Osteocyte (in vitro differentiated cells): Measurements from ENCODE around the gene KRTAP3-1. TPM values are rescaled to one million over a fixed set of nuclear protein-coding genes. Genes with fewer than 3 reads are reported as not detected.

Source experiments
- DNase-seq: peaks from one replicate; pipeline ENCODE4 v3.0.0; 2021; ENCODE audit warnings: mixed read lengths; ENCODE audit not compliant: unreplicated experiment; ENCODE audit errors: extremely low spot score
- H3K27ac Mint-ChIP-seq: one replicate; pipeline ENCODE4 v1.8.0; 2021; ENCODE audit warnings: mild to moderate bottlenecking, mixed read lengths; ENCODE audit not compliant: unreplicated experiment
- H3K27me3 Mint-ChIP-seq: one replicate; pipeline ENCODE4 v1.8.0; 2021; ENCODE audit warnings: mixed read lengths; ENCODE audit not compliant: unreplicated experiment
- H3K36me3 Mint-ChIP-seq: one replicate; pipeline ENCODE4 v1.8.0; 2021; ENCODE audit warnings: mixed read lengths; ENCODE audit not compliant: unreplicated experiment
- H3K4me1 Mint-ChIP-seq: one replicate; pipeline ENCODE4 v1.8.0; 2021; ENCODE audit warnings: mixed read lengths; ENCODE audit not compliant: unreplicated experiment
- H3K4me3 Mint-ChIP-seq: one replicate; pipeline ENCODE4 v1.8.0; 2021; ENCODE audit warnings: mild to moderate bottlenecking, moderate library complexity, mixed read lengths; ENCODE audit not compliant: unreplicated experiment
- H3K9me3 Mint-ChIP-seq: one replicate; pipeline ENCODE4 v1.8.0; 2021; ENCODE audit warnings: mixed read lengths; ENCODE audit not compliant: unreplicated experiment
- CTCF ChIP-seq: fragments of 200-600 bp; sonication (generic); IDR thresholded peaks from 2 replicates; pipeline ENCODE4 v1.5.0; 2021; ENCODE audit warnings: antibody characterized with exemption, mild to moderate bottlenecking, moderate library complexity
- total RNA-seq: library from RNA; stranded (reverse); gene quantifications from 2 replicates; pipeline ENCODE4 v1.2.1, GENCODE V29; 2021

The KRTAP3-1 gene
- total RNA-seq, 1 donor from 2014 or later: not detected

DNA sequence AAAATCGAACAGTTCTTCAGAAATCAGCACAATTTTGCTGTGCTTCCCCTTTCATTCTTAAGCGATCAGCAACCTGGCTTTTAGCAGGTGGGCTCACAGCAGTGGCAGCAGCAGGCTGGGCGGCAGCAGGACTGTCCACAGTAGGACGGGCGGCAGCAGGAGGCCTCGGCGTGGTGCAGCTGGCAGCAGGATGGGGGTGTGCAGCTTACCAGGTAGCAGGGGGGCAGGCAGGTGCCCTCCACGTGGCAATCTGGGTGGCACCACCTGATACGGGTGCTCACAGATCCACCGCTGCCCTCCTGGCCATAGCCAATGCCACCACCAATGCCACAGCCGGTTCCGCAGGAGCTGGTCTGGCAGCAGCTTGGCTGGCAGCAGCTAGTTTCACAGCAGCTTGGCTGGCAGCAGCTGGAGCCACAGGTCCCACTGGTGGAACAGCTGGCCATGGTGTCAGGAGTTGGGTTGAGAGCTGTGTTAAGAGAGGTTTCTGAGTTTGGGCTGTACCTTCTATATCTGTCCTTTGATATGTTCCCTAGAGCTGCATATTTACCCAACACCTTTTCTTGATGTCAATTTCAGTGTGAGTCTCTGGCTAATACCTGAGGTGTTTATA, 20.8 kb upstream of the KRTAP3-1 start, which contains the start of gene KRTAP1-4:
Gene KRTAP1-4 (minus strand): TSS at position 563 of the 613 bp plus-strand sequence. CDS start 117 bp downstream, at position 446.
- no peak for DNase-seq
- no peak within 1 kb of the TSS for H3K27ac Mint-ChIP-seq
- no peak for TF ChIP-seq CTCF
- no peak within 1 kb of the TSS for H3K4me3 Mint-ChIP-seq
- H3K9me3 Mint-ChIP-seq: no peaks in the 10 kb centered on the region
- no peaks in the 10 kb centered on the region for H3K27me3 Mint-ChIP-seq
- no peaks in the 10 kb centered on the region for H3K36me3 Mint-ChIP-seq
- peaks cover 5% of the 10 kb centered on the region for H3K4me1 Mint-ChIP-seq

DNA sequence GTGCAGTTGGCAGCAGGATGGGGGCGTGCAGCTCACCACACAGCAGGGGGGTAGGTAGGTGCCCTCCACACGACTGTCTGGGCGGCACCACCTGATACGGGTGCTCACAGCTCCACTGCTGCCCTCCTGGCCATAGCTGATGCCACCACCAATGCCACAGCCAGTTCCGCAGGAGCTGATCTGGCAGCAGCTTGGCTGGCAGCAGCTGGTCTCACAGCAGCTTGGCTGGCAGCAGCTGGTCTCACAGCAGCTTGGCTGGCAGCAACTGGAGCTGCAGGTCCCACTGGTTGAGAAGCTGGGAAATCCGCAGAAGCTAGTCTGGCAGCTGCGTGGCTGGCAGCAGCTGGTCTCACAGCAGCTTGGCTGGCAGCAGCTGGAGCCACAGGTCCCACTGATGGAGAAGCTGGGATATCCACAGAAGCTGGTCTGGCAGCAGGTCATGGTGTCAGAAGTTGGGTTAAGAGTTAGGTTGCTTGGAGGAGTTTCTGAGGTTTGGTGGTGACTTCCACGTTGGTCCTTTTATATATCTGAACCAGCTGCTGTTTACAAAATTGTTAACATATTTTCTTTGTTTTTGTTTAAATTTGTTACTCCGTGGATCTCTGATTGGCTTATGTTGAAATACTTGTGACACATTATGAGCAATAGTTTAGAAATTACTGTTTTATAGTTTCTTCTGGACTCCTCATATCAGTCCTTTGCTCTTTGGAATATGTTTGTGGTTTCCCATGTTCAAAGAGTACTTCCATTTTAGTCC, 18.0 kb upstream of the KRTAP3-1 start, which contains the start of gene KRTAP1-5:
Gene KRTAP1-5 (minus strand): TSS at position 494 of the 757 bp plus-strand sequence. CDS start 53 bp downstream, at position 441.
- no peaks in the 10 kb centered on the region for H3K36me3 Mint-ChIP-seq
- no peak for TF ChIP-seq CTCF
- peaks cover 5% of the 10 kb centered on the region for H3K4me1 Mint-ChIP-seq
- no peak within 1 kb of the TSS for H3K27ac Mint-ChIP-seq
- H3K27me3 Mint-ChIP-seq: no peaks in the 10 kb centered on the region
- no peak for DNase-seq
- H3K4me3 Mint-ChIP-seq: no peak within 1 kb of the TSS
- no peaks in the 10 kb centered on the region for H3K9me3 Mint-ChIP-seq

GRCh38 chr17:41024697-41025096, 15.8 kb upstream of the KRTAP3-1 start:
- DNase-seq: no peak
- H3K4me3 Mint-ChIP-seq: no peak overlapping the region
- H3K27ac Mint-ChIP-seq: no peak overlapping the region
- no peak for TF ChIP-seq CTCF
- peaks cover 6% of the 10 kb centered on the region for H3K9me3 Mint-ChIP-seq
- H3K36me3 Mint-ChIP-seq: no peaks in the 10 kb centered on the region
- peaks cover 8% of the 10 kb centered on the region for H3K4me1 Mint-ChIP-seq
- no peaks in the 10 kb centered on the region for H3K27me3 Mint-ChIP-seq

DNA sequence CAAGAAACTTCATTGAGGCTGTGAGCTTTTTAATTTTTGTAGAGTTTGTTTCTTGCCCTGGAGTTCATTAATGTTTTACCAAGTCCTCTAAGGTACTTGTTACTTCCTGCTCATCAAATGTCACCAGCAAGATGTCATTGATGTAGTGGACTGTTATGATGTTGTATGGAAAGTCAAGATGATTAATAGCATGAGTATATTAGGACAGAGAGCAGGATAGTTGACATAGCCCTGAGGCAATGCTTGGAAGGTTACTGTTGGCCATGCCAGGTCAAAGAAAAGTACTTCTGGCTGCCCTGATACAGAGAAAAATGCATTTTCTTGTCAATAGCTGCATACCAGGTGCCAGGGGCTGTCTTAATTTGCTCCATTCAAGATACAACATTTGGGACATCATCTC, 11.4 kb upstream of the KRTAP3-1 start:
- DNase-seq: no peak
- no peak overlapping the region for H3K27ac Mint-ChIP-seq
- H3K4me3 Mint-ChIP-seq: no peak overlapping the region
- no peak for TF ChIP-seq CTCF
- H3K4me1 Mint-ChIP-seq: peaks cover 3% of the 10 kb centered on the region
- H3K27me3 Mint-ChIP-seq: no peaks in the 10 kb centered on the region
- H3K36me3 Mint-ChIP-seq: peaks cover 2% of the 10 kb centered on the region
- H3K9me3 Mint-ChIP-seq: peaks cover 6% of the 10 kb centered on the region

DNA sequence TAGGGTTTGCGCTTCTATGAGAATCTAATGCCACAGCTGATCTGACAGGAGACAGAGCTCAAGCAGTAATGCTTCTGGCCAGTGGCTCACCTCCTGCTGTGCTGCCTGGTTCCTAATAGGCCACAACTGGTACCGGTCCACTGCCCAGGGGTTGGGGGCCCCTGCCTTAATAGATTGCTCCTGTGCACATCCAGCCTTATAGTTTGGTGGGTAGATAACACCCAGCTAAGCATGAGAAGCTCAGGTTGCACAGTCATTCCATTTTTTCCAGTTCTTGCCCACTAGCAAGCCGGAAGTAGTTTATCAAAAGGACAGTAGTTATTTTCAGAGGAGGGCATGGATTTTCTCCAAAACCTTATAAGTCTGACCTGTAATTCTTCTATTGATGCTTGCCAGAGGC, 10.5 kb upstream of the KRTAP3-1 start:
- peaks cover 2% of the 10 kb centered on the region for H3K36me3 Mint-ChIP-seq
- peaks cover 3% of the 10 kb centered on the region for H3K4me1 Mint-ChIP-seq
- no peak for DNase-seq
- H3K27me3 Mint-ChIP-seq: no peaks in the 10 kb centered on the region
- no peak for TF ChIP-seq CTCF
- peaks cover 6% of the 10 kb centered on the region for H3K9me3 Mint-ChIP-seq
- no peak overlapping the region for H3K4me3 Mint-ChIP-seq
- no peak overlapping the region for H3K27ac Mint-ChIP-seq
